SH-SY5Y (cell line): ENCODE data around the gene CCR5AS.

ENCODE experiments used
- GATA2 ChIP-seq: IDR thresholded peaks from 2 replicates; pipeline ENCODE4 v1.6.1; 2011; ENCODE audit warnings: mild to moderate bottlenecking, low read depth, low read length
- GATA3 ChIP-seq: IDR thresholded peaks from 2 replicates; pipeline ENCODE4 v1.6.1; 2011; ENCODE audit warnings: low read depth, mild to moderate bottlenecking, low read length, moderate library complexity

DNA sequence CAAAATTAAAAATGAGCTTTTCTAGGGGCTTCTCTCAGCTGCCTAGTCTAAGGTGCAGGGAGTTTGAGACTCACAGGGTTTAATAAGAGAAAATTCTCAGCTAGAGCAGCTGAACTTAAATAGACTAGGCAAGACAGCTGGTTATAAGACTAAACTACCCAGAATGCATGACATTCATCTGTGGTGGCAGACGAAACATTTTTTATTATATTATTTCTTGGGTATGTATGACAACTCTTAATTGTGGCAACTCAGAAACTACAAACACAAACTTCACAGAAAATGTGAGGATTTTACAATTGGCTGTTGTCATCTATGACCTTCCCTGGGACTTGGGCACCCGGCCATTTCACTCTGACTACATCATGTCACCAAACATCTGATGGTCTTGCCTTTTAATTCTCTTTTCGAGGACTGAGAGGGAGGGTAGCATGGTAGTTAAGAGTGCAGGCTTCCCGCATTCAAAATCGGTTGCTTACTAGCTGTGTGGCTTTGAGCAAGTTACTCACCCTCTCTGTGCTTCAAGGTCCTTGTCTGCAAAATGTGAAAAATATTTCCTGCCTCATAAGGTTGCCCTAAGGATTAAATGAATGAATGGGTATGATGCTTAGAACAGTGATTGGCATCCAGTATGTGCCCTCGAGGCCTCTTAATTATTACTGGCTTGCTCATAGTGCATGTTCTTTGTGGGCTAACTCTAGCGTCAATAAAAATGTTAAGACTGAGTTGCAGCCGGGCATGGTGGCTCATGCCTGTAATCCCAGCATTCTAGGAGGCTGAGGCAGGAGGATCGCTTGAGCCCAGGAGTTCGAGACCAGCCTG is 35.1 kb downstream of the CCR5AS start:
- TF ChIP-seq GATA2 (no peak), GATA3 (no peak)
